ENCODE measurements around the gene KIF24.
"Not testable (repeated sequence)": the region's sequence is repeated elsewhere in the genome, so short reads cannot be mapped to it uniquely, and the experiment has no call there.

DNA sequence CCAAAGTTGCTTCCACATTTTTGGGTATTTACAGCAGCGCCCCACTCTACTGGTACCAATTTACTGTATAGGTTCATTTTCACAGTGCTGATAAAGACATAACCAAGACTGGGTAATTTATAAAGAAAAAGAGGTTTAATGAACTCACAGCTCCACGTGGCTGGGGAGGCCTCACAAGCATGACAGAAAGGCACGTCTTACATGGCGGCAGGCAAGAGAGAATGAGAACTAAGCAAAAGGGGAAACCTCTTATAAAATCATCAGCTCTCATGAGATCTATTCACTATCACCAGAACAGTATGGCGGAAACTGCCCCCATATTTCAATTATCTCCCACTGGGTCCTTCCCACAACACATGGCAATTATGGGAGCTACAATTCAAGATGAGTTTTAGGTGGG, 39.7 kb upstream of the KIF24 start:
- TF ChIP-seq POLR2A, EP300, CTCF (IDR thresholded peaks at IDR 0.05): not testable (repeated sequence)
